HepG2 (cell line): Measurements from ENCODE around the gene LACTBL1.

Experiments
- E2F1 ChIP-seq: sonication (generic); formaldehyde crosslinking; IDR thresholded peaks from 2 replicates; pipeline ENCODE4 v1.5.0; 2020; ENCODE audit warnings: missing genetic modification reagents
- EED ChIP-seq: sonication (generic); formaldehyde crosslinking; IDR thresholded peaks from 2 replicates; pipeline ENCODE4 v1.5.0; 2020; ENCODE audit warnings: mild to moderate bottlenecking, missing genetic modification reagents
- POLR2A ChIP-seq, 2 experiments: IDR thresholded peaks; 2 replicates each; pipeline ENCODE4 v1.6.1; 2011; ENCODE audit warnings: low read depth in 2 of 2, low read length in 2 of 2, mild to moderate bottlenecking in 1 of 2, moderate library complexity in 1 of 2; ENCODE audit not compliant: insufficient read depth in 1 of 2
- SSRP1 ChIP-seq: IDR thresholded peaks from 2 replicates; pipeline ENCODE4 v1.6.1; 2016; ENCODE audit warnings: control low read depth
- ZFYVE20 ChIP-seq: sonication (generic); formaldehyde crosslinking; IDR thresholded peaks from 2 replicates; pipeline ENCODE4 v1.8.0; 2023; ENCODE audit warnings: low read depth, mild to moderate bottlenecking, moderate library complexity, missing genetic modification reagents, borderline replicate concordance
- ZNF234 ChIP-seq: sonication (generic); formaldehyde crosslinking; conservative IDR thresholded peaks from 2 replicates; pipeline ENCODE4 v1.5.1; 2020; ENCODE audit warnings: mild to moderate bottlenecking, missing genetic modification reagents
- ZNF580 ChIP-seq: IDR thresholded peaks from 2 replicates; pipeline ENCODE4 v1.6.1; 2016; ENCODE audit warnings: low read depth, borderline replicate concordance

GRCh38 chr1:22914633-22915217 lies 57.9 kb downstream of the LACTBL1 start:
- TF ChIP-seq E2F1 (CRISPR knock-in tag) (no peak), POLR2A (IDR thresholded peaks at IDR 0.05; ENCODE audit: insufficient read depth in 1 of 2, low read depth in 2 of 2, low read length in 2 of 2) (no peak), SSRP1 (CRISPR knock-in tag) (no peak), ZNF580 (CRISPR knock-in tag) (no peak), ZNF234 (CRISPR knock-in tag) (no peak), ZFYVE20 (CRISPR knock-in tag) (no peak), EED (CRISPR knock-in tag) (no peak)
